Measurements from ENCODE around the gene KRR1.
A peak's percentile ranks its signal among the peaks of the same experiment; 100 is the strongest.

The KRR1 gene

GRCh38 chr12:75511116-75512048, at the start of gene KRR1:
KRR1 (minus strand) TSS chr12:75511609; CDS start chr12:75511597, 12 bp downstream.
- DNase-seq = peak; percentile 77 to 94

- DNase-seq = no peak
Observed at GRCh38 chr12:75560167-75560566, 48.8 kb upstream of the KRR1 start.

- peak in 1 of 2 experiments; percentile 14 for DNase-seq
Observed at GRCh38 chr12:75558287-75558686, 46.9 kb upstream of the KRR1 start.

GRCh38 chr12:75556311-75556899, 45.0 kb upstream of the KRR1 start:
- no peak for DNase-seq

GRCh38 chr12:75554556-75554880, 43.1 kb upstream of the KRR1 start:
- no peak for DNase-seq

GRCh38 chr12:75553836-75554555, 42.6 kb upstream of the KRR1 start:
- no peak for DNase-seq

GRCh38 chr12:75553398-75553797, 42.0 kb upstream of the KRR1 start:
- no peak for DNase-seq

GRCh38 chr12:75551477-75551876, 40.1 kb upstream of the KRR1 start:
- DNase-seq = no peak

GRCh38 chr12:75550401-75551240, 39.2 kb upstream of the KRR1 start:
- no peak for DNase-seq

- DNase-seq = no peak
Observed at GRCh38 chr12:75549989-75550388, 38.6 kb upstream of the KRR1 start.

GRCh38 chr12:75548879-75549278, 37.5 kb upstream of the KRR1 start:
- no peak for DNase-seq

GRCh38 chr12:75545636-75546035, 34.2 kb upstream of the KRR1 start:
- no peak for DNase-seq

GRCh38 chr12:75543529-75543928, 32.1 kb upstream of the KRR1 start:
- no peak for DNase-seq

GRCh38 chr12:75542942-75543341, 31.5 kb upstream of the KRR1 start:
- no peak for DNase-seq

GRCh38 chr12:75539889-75540288, 28.5 kb upstream of the KRR1 start:
- DNase-seq = no peak

- no peak for DNase-seq
Observed at GRCh38 chr12:75533239-75533638, 21.8 kb upstream of the KRR1 start.

GRCh38 chr12:75529826-75530225, 18.4 kb upstream of the KRR1 start:
- no peak for DNase-seq

GRCh38 chr12:75529316-75529715, 17.9 kb upstream of the KRR1 start:
- DNase-seq = no peak

GRCh38 chr12:75528692-75529091, 17.3 kb upstream of the KRR1 start:
- DNase-seq = no peak

GRCh38 chr12:75528272-75528671, 16.9 kb upstream of the KRR1 start:
- no peak for DNase-seq

- DNase-seq = peak; percentile 14 to 20
Observed at GRCh38 chr12:75526655-75527511, 15.5 kb upstream of the KRR1 start.

GRCh38 chr12:75525263-75525662, 13.9 kb upstream of the KRR1 start:
- no peak for DNase-seq

All from NCI-H187 (cell line).